Ishikawa (cell line): Measurements from ENCODE around the gene MEIS1.

ENCODE experiments used
- CEBPB ChIP-seq: IDR thresholded peaks from 2 replicates; pipeline ENCODE4 v1.6.1; 2012
- CREB1 ChIP-seq: IDR thresholded peaks from 2 replicates; pipeline ENCODE4 v1.6.1; 2012; ENCODE audit warnings: low read depth
- EGR1 ChIP-seq: IDR thresholded peaks from 2 replicates; pipeline ENCODE4 v1.6.1; 2012
- EP300 ChIP-seq: IDR thresholded peaks from 2 replicates; pipeline ENCODE4 v1.6.1; 2012; ENCODE audit warnings: borderline replicate concordance
- FOXM1 ChIP-seq: IDR thresholded peaks from 2 replicates; pipeline ENCODE4 v1.6.1; 2012; ENCODE audit warnings: low read depth, borderline replicate concordance
- MAX ChIP-seq: IDR thresholded peaks from 2 replicates; pipeline ENCODE4 v1.6.1; 2012
- NFIC ChIP-seq: IDR thresholded peaks from 2 replicates; pipeline ENCODE4 v1.6.1; 2012
- RAD21 ChIP-seq: IDR thresholded peaks from 2 replicates; pipeline ENCODE4 v1.6.1; 2012; ENCODE audit warnings: low read depth
- REST ChIP-seq: IDR thresholded peaks from 2 replicates; pipeline ENCODE4 v1.6.1; 2012; ENCODE audit warnings: low read depth, mild to moderate bottlenecking
- TAF1 ChIP-seq: IDR thresholded peaks from 2 replicates; pipeline ENCODE4 v1.6.1; 2012; ENCODE audit warnings: low read depth, mild to moderate bottlenecking
- TCF12 ChIP-seq: IDR thresholded peaks from 2 replicates; pipeline ENCODE4 v1.6.1; 2012; ENCODE audit warnings: low read depth
- TEAD4 ChIP-seq: IDR thresholded peaks from 2 replicates; pipeline ENCODE4 v1.6.1; 2012
- USF1 ChIP-seq: IDR thresholded peaks from 2 replicates; pipeline ENCODE4 v1.6.1; 2012
- YY1 ChIP-seq: IDR thresholded peaks from 2 replicates; pipeline ENCODE4 v1.6.1; 2012; ENCODE audit warnings: low read depth
- ZBTB7A ChIP-seq: IDR thresholded peaks from 2 replicates; pipeline ENCODE4 v1.6.1; 2012; ENCODE audit warnings: low read depth

MEIS1 gene

GRCh38 chr2:66438891-66439811 lies 4.2 kb downstream of the MEIS1 start:
- TF ChIP-seq CREB1, result no peak
- TF ChIP-seq MAX, result no peak
- no peak for TF ChIP-seq REST
- TF ChIP-seq ZBTB7A, result no peak
- TF ChIP-seq EP300, result no peak
- TF ChIP-seq YY1, result peak; percentile 64; the same call in 1 of the 2 replicates
- TF ChIP-seq TAF1, result peak; percentile 6; the same call in 1 of the 2 replicates

- TF ChIP-seq TEAD4, result no peak
- TF ChIP-seq EP300, result no peak
- no peak for TF ChIP-seq REST
- no peak for TF ChIP-seq CREB1
- TF ChIP-seq ZBTB7A, result no peak
- no peak for TF ChIP-seq EGR1
- TF ChIP-seq FOXM1, result no peak
- TF ChIP-seq CEBPB, result no peak
- TF ChIP-seq TCF12, result no peak
- no peak for TF ChIP-seq RAD21
- no peak for TF ChIP-seq NFIC
- no peak for TF ChIP-seq TAF1
- TF ChIP-seq USF1, result no peak
- no peak for TF ChIP-seq YY1
- TF ChIP-seq MAX, result no peak
These were observed 5.1 kb downstream of the MEIS1 start for GRCh38 chr2:66439812-66440542.

- TF ChIP-seq CREB1 (no peak), MAX (no peak), USF1 (no peak), REST (no peak), CEBPB (no peak), TCF12 (no peak), YY1 (no peak), TEAD4 (no peak), NFIC (no peak), EP300 (no peak), FOXM1 (no peak)
These were observed 6.0 kb downstream of the MEIS1 start for GRCh38 chr2:66440708-66441497.
